Esophagus muscularis mucosa (tissue), 4 donors: ENCODE measurements around the gene NUBPL. TPM values are rescaled to one million over a fixed set of nuclear protein-coding genes. Genes with fewer than 3 reads are reported as not detected.

Experiments
- DNase-seq: peaks from one replicate; pipeline ENCODE4 v3.0.0-alpha.2; 2017; ENCODE audit errors: extremely low spot score
- H3K27ac ChIP-seq, 4 donors: fragments of 200-600 bp; sonication (generic); replicated peaks in 1 of 4; 1 replicate in 3 of 4; 2 replicates in 1 of 4; pipeline ENCODE4 v1.5.1; 2016 to 2019; ENCODE audit warnings: mild to moderate bottlenecking in 1 of 4
- H3K27me3 ChIP-seq, 4 donors: fragments of 200-600 bp; sonication (generic); one replicate each; pipeline versions ENCODE4 v1.5.1 to v1.6.0; 2016 to 2019
- H3K36me3 ChIP-seq, 4 donors: fragments of 200-600 bp; sonication (generic); one replicate each; pipeline ENCODE4 v1.5.1; 2016 to 2019
- H3K4me1 ChIP-seq, 4 donors: fragments of 200-600 bp; sonication (generic); one replicate each; pipeline ENCODE4 v1.5.1; 2016 to 2019
- H3K4me3 ChIP-seq, 4 donors: fragments of 200-600 bp; sonication (generic); 1 replicate in 2 of 4; 2 replicates in 2 of 4; pipeline ENCODE4 v1.5.1; 2016 to 2019; ENCODE audit warnings: mild to moderate bottlenecking in 4 of 4, moderate library complexity in 1 of 4
- H3K9me3 ChIP-seq, 4 donors: fragments of 200-600 bp; sonication (generic); 1 replicate in 3 of 4; 2 replicates in 1 of 4; pipeline ENCODE4 v1.5.1; 2016 to 2019
- CTCF ChIP-seq, 3 experiments: fragments of 200-600 bp in 2 of 3; fragments of 450-650 bp in 1 of 3; sonication (generic) in 2 of 3; IDR thresholded peaks; one replicate each; pipeline ENCODE4 v1.5.1; 2017 to 2019; ENCODE audit warnings: antibody characterized with exemption in 3 of 3, mild to moderate bottlenecking in 2 of 3, moderate library complexity in 1 of 3
- POLR2AphosphoS5 ChIP-seq, 2 donors: sonication (generic); formaldehyde crosslinking; IDR thresholded peaks; one replicate each; pipeline ENCODE4 v1.6.1; 2017; ENCODE audit warnings: antibody characterized with exemption in 2 of 2
- WGBS: methylation state at CpG from one replicate; pipeline ENCODE4 v1.1.5; 2018; 5-methylcytosine and 5-hydroxymethylcytosine counted together
- intact Hi-C: fragments of 100-400 bp; cut with DNase I; formaldehyde crosslinking; loops from one replicate; pipeline ENCODE4 v1.15.1; 2023
- small RNA-seq, 3 donors: library from RNA; depleted of rRNA; stranded (forward); fragments of <200 nt; gene quantifications; one replicate each; pipeline ENCODE3, GENCODE V24; 2016
- total RNA-seq, 4 donors: library from RNA; depleted of rRNA; stranded (reverse); fragments of >200 nt; gene quantifications; one replicate each; pipeline versions ENCODE4 v1.1.0 to v1.2.1, GENCODE V29; 2016

The NUBPL gene
- total RNA-seq, 4 donors from 2014 or later = 10.3 to 13.6 (median 12.8) TPM

GRCh38 chr14:31909977-31910376 lies 348.8 kb downstream of the NUBPL start:
- Histone ChIP-seq H3K9me3 (peaks cover 0 to 23% (median 15%) of the 10 kb centered on the region in 4 donors), H3K4me3 (no peak overlapping the region), H3K27me3 (no peaks in the 10 kb centered on the region), H3K36me3 (no peaks in the 10 kb centered on the region), H3K27ac (no peak overlapping the region), H3K4me1 (no peaks in the 10 kb centered on the region)
- TF ChIP-seq POLR2AphosphoS5 (IDR thresholded peaks at IDR 0.05) = no peak
- TF ChIP-seq CTCF (IDR thresholded peaks at IDR 0.05) = no peak
- WGBS = 95% methylated on average over 3 of the region's 3 CpGs
- intact Hi-C loops = no loop called here
- no peak for DNase-seq

Small RNA genes within 50 kb of the gene (small RNA-seq; reads per million reads assigned to genes)
- gene RNU6-455P (0 reads per million in 3 donors), gene RNU6-602P (0 reads per million in 3 donors)

Other genes with a start within 250 kb of the NUBPL start
- 10 to 100 TPM; 24.1 to 38.2 (median 28.2) TPM for gene HEATR5A, start 140.9 kb upstream of the NUBPL start, total RNA-seq
- 10 to 100 TPM; 27.8 to 41.1 (median 32.2) TPM for gene DTD2, start 103.9 kb upstream of the NUBPL start, total RNA-seq
- gene GPR33, start 73.4 kb upstream of the NUBPL start, total RNA-seq = not detected